Liver (tissue), 9 donors: Measurements from ENCODE around the gene ACVR1. TPM values are rescaled to one million over a fixed set of nuclear protein-coding genes. Genes with fewer than 3 reads are reported as not detected.

Experiments
- DNase-seq: peaks from one replicate; pipeline ENCODE4 v3.0.0-alpha.2; 2017; ENCODE audit warnings: low spot score
- H3K27ac ChIP-seq, 2 donors: one replicate each; pipeline ENCODE4 v1.7.0; 2013; ENCODE audit warnings: inconsistent platforms in 2 of 2, low read length in 2 of 2, control low read depth in 1 of 2, low read depth in 1 of 2, mild to moderate bottlenecking in 1 of 2
- H3K27me3 ChIP-seq, 4 donors: one replicate each; pipeline versions ENCODE4 v1.6.1 to v1.7.0; 2013; ENCODE audit warnings: low read length in 3 of 4, inconsistent platforms in 1 of 4, mild to moderate bottlenecking in 1 of 4, moderate library complexity in 1 of 4; ENCODE audit not compliant: control insufficient read depth in 4 of 4, insufficient read depth in 4 of 4
- H3K36me3 ChIP-seq, 4 donors: one replicate each; pipeline versions ENCODE4 v1.6.1 to v1.7.0; 2013; ENCODE audit warnings: low read length in 3 of 4, mild to moderate bottlenecking in 3 of 4, low read depth in 1 of 4, moderate library complexity in 1 of 4; ENCODE audit not compliant: control insufficient read depth in 4 of 4, insufficient read depth in 3 of 4
- H3K4me1 ChIP-seq, 4 donors: one replicate each; pipeline versions ENCODE4 v1.6.1 to v1.7.0; 2013; ENCODE audit warnings: low read length in 3 of 4, mild to moderate bottlenecking in 3 of 4, moderate library complexity in 1 of 4; ENCODE audit not compliant: control insufficient read depth in 4 of 4, insufficient read depth in 4 of 4
- H3K4me3 ChIP-seq, 3 donors: one replicate each; pipeline versions ENCODE4 v1.6.1 to v1.7.0; 2013; ENCODE audit warnings: low read length in 3 of 3, control low read depth in 1 of 3, low read depth in 1 of 3, mild to moderate bottlenecking in 1 of 3
- H3K9ac ChIP-seq, 2 donors: one replicate each; pipeline ENCODE4 v1.7.0; 2013; ENCODE audit warnings: low read length in 2 of 2, mild to moderate bottlenecking in 2 of 2, moderate library complexity in 2 of 2, control low read depth in 1 of 2, low read depth in 1 of 2
- H3K9me3 ChIP-seq, 4 donors: one replicate each; pipeline versions ENCODE4 v1.6.1 to v1.7.0; 2013; ENCODE audit warnings: low read length in 3 of 4; ENCODE audit not compliant: control insufficient read depth in 4 of 4
- ATF3 ChIP-seq: IDR thresholded peaks from 2 replicates; pipeline ENCODE4 v1.6.1; 2016; ENCODE audit warnings: antibody characterized with exemption
- CTCF ChIP-seq: fragments of 150-350 bp; IDR thresholded peaks from 2 replicates; pipeline ENCODE4 v1.5.1; 2017; ENCODE audit warnings: improper control_type of control experiment, low read depth, low read length; ENCODE audit not compliant: missing input control
- EGR1 ChIP-seq, 2 donors: IDR thresholded peaks; 2 replicates each; pipeline ENCODE4 v1.6.1; 2016 to 2018; ENCODE audit warnings: antibody characterized with exemption in 2 of 2, low read depth in 2 of 2
- FOXA1 ChIP-seq: IDR thresholded peaks from 2 replicates; pipeline ENCODE4 v1.6.1; 2016; ENCODE audit warnings: antibody characterized with exemption
- FOXA2 ChIP-seq: IDR thresholded peaks from 2 replicates; pipeline ENCODE4 v1.6.1; 2016; ENCODE audit warnings: antibody characterized with exemption
- GABPA ChIP-seq, 2 donors: IDR thresholded peaks in 1 of 2; conservative IDR thresholded peaks in 1 of 2; 2 replicates each; pipeline ENCODE4 v1.6.1; 2016; ENCODE audit warnings: antibody characterized with exemption in 2 of 2, mild to moderate bottlenecking in 1 of 2, moderate library complexity in 1 of 2
- HNF4A ChIP-seq, 2 donors: conservative IDR thresholded peaks; 2 replicates each; pipeline ENCODE4 v1.6.1; 2016; ENCODE audit warnings: antibody characterized with exemption in 2 of 2, mild to moderate bottlenecking in 2 of 2
- HNF4G ChIP-seq: IDR thresholded peaks from 2 replicates; pipeline ENCODE4 v1.6.1; 2016; ENCODE audit warnings: antibody characterized with exemption
- JUND ChIP-seq, 2 donors: IDR thresholded peaks; 2 replicates each; pipeline ENCODE4 v1.6.1; 2016; ENCODE audit warnings: antibody characterized with exemption in 2 of 2
- MAX ChIP-seq: IDR thresholded peaks from 2 replicates; pipeline ENCODE4 v1.6.1; 2016; ENCODE audit warnings: antibody characterized with exemption
- NR2F2 ChIP-seq: IDR thresholded peaks from 2 replicates; pipeline ENCODE4 v1.6.1; 2016; ENCODE audit warnings: antibody characterized with exemption
- REST ChIP-seq: IDR thresholded peaks from 2 replicates; pipeline ENCODE4 v1.6.1; 2016; ENCODE audit warnings: antibody characterized with exemption, mild to moderate bottlenecking
- SP1 ChIP-seq: IDR thresholded peaks from 2 replicates; pipeline ENCODE4 v1.6.1; 2018; ENCODE audit warnings: antibody characterized with exemption, mild to moderate bottlenecking
- TAF1 ChIP-seq: conservative IDR thresholded peaks from 2 replicates; pipeline ENCODE4 v1.6.1; 2016; ENCODE audit warnings: antibody characterized with exemption, mild to moderate bottlenecking
- YY1 ChIP-seq: IDR thresholded peaks from 2 replicates; pipeline ENCODE4 v1.6.1; 2016; ENCODE audit warnings: antibody characterized with exemption, mild to moderate bottlenecking
- ZBTB33 ChIP-seq: IDR thresholded peaks from 2 replicates; pipeline ENCODE4 v1.6.1; 2016; ENCODE audit warnings: antibody characterized with exemption
- WGBS: extraction: QIAGEN DNeasy Blood & Tissue Kit; methylation state at CpG from one replicate; pipeline ENCODE4 v1.1.7; 2013; 5-methylcytosine and 5-hydroxymethylcytosine counted together
- polyA plus RNA-seq, 2 donors: library from polyadenylated mRNA; stranded (reverse) in 1 of 2; unstranded in 1 of 2; fragments of 200-250 nt in 1 of 2; fragments of >200 nt in 1 of 2; fragmentation: Nextera tagmentation in 1 of 2; extraction: Ambion mirVana in 1 of 2; gene quantifications; one replicate each; pipeline versions ENCODE4 v1.2.1 to v1.2.3, GENCODE V29; 2013 to 2015
- total RNA-seq, 2 donors: library from RNA; depleted of rRNA; stranded (reverse); fragments of >200 nt; gene quantifications; one replicate each; pipeline ENCODE4 v1.2.3, GENCODE V29; 2014
- donor health status: healthy.
- donor health status: healthy.
- donor health status: healthy.
- donor health status: healthy.
- donor health status: healthy.

The ACVR1 gene
- total and polyA plus RNA-seq, 4 donors = 6.2 to 20.4 (median 8.5) TPM

GRCh38 chr2:157727693-157728092 is 148.4 kb downstream of the ACVR1 start:
- Histone ChIP-seq H3K4me3 (no peak overlapping the region), H3K9me3 (peaks cover 0 to 10% (median 4%) of the 10 kb centered on the region in 4 donors), H3K27ac (no peak overlapping the region), H3K36me3 (peaks cover 0 to 22% (median 13%) of the 10 kb centered on the region in 4 donors), H3K27me3 (no peaks in the 10 kb centered on the region), H3K9ac (no peak overlapping the region), H3K4me1 (peaks cover 0 to under 1% (median 0%) of the 10 kb centered on the region in 4 donors)
- TF ChIP-seq ATF3 = no peak
- TF ChIP-seq REST = no peak
- no peak for TF ChIP-seq NR2F2
- no peak for TF ChIP-seq MAX
- TF ChIP-seq CTCF = no peak
- TF ChIP-seq JUND (IDR thresholded peaks at IDR 0.05) = no peak
- no peak for TF ChIP-seq HNF4G
- TF ChIP-seq EGR1 (IDR thresholded peaks at IDR 0.05; ENCODE audit: low read depth in 2 of 2) = no peak
- TF ChIP-seq TAF1 = no peak
- no peak for TF ChIP-seq FOXA1
- TF ChIP-seq YY1 = no peak
- TF ChIP-seq HNF4A (conservative IDR thresholded peaks at IDR 0.05) = no peak
- no peak for TF ChIP-seq ZBTB33
- no peak for DNase-seq
- WGBS = 100% methylated on average over 1 of the region's 1 CpG

GRCh38 chr2:157726946-157727345 is 149.2 kb downstream of the ACVR1 start:
- H3K27me3 ChIP-seq = no peaks in the 10 kb centered on the region
- TF ChIP-seq JUND (IDR thresholded peaks at IDR 0.05) (no peak), FOXA1 (no peak), YY1 (no peak), MAX (no peak), FOXA2 (no peak), HNF4G (no peak), ZBTB33 (no peak), EGR1 (IDR thresholded peaks at IDR 0.05; ENCODE audit: low read depth in 2 of 2) (no peak), CTCF (no peak), GABPA (IDR thresholded peaks at IDR 0.05 in 1 of 2, conservative IDR thresholded peaks at IDR 0.05 in 1 of 2) (no peak), TAF1 (no peak), HNF4A (conservative IDR thresholded peaks at IDR 0.05) (no peak), SP1 (no peak)
- DNase-seq = no peak
- no peaks in the 10 kb centered on the region for H3K4me1 ChIP-seq
- peaks cover 0 to 22% (median 14%) of the 10 kb centered on the region in 4 donors for H3K36me3 ChIP-seq
- no peak overlapping the region for H3K4me3 ChIP-seq
- 98% methylated on average over 1 of the region's 1 CpG for WGBS
- peaks cover 0 to 14% (median 5%) of the 10 kb centered on the region in 4 donors for H3K9me3 ChIP-seq
- no peak overlapping the region for H3K9ac ChIP-seq
- H3K27ac ChIP-seq = no peak overlapping the region
